DMS53 (cell line): ENCODE results near the gene ZAP70.

Source experiments
- DNase-seq: peaks from one replicate; lab custom pipeline; 2025; lab: John Stamatoyannopoulos, UW

The ZAP70 gene

DNA sequence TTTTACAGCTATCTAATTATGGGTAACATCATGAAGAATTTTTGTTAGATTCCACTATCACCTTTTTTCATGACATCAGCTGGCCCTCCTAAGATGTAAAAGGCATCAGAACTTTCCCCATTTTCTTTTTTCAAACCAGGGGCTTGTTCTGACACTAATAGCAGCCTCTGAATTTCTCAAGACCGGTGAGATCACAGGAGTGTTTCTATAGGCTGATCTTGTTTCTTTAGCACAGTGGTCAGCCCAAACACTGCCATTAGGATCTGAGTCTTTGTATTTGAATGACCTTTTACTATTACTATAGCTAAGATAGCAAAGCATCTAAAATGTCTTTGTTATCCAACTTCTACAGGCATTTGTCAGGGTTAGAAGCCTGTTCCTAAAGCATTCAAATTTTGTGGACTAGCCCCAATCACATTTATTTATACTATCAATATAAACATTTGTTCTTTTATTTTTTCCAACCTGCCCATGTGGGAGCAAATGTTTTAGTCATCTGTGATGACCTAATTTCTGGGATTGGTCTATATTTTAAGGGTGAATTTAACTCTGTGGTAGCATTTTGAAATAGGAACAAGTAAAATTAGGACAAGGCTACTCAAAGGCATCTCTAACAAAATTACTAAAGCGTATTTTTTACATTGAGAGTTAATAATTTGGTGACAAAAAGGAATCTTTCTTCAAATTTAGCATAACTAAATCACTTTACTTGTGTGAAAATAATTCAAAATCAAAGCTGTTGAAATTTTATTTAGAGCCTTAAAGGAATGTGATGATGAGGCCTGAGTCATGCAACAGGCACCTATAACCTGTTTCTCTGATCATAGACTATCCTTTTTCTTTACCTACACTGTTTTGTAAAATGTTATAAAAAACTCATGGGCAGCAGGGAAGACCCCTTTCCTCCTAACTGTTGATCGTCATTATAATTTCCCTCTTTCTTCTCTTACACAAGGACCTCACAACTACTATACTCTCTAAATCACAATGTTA, 39.3 kb downstream of the ZAP70 start:
- no peak for DNase-seq

DNA sequence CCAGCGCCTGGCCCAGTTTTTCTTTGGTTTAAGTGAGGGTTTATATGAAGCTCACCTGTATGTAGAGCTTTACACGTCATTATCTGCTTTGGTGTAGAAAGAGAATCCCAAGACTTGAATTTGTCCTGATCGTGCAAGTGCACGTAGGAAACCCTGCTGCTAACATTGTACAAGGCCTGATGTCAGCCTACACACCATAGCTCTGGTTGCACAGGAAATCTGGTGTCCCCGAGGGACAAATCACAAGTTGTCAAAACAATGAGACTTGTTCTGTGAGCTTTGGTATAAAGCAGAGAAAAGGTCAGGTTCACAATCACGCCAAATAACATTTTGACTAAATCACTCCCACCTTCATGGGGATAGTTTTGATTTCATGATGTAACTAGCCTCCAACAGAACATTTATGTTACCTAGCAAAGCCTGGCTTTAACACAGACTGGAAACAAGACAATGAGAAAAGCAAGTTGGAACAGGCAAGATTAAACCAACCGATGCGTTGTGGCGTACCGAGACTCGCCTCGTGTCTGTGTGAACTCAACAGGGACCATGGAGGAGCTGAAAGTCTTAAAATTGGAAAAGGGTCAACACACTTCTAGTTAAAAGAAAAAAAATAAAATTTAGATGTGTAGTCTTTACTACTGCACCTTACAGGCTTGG, 41.4 kb downstream of the ZAP70 start:
- DNase-seq = no peak

DNA sequence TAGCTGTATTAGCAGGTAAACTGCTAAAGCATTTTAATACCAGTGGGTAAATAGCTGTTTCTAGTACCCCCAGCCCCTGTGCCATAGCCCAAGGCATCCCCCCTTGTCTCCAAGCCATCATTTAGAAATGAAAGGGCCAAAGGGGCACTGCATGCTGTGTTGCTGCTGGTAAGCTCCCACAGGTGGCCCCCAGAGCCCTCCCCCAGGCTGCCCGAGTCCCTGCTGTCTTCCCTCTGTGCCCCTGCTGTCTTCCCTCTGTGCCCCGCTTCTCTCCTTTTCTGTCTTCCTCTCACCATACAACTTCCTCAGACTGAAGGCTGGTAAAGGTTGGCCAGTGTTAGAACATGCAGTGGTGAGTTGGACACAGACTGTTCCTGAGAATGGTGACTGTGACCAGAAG, 42.1 kb downstream of the ZAP70 start:
- no peak for DNase-seq

DNA sequence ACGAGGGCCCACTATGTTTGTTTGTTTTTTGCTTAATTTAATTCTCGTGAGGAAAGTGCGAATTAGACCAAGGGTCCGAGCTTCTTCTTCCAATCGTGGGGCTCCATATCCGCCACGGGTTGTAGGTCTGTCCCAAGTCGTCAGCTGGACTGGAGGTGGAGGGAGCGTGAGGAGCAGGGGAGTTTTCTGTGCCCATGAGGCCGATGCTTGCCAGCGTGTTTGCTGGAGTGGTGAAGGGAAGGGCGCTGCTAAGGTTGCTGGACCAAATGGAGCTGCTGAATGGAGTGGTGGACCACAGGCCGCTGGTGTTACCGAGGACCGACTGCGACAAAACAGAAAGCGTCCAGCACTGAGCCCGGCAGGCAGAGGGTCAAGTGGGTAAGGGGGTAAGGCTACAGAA, 43.7 kb downstream of the ZAP70 start:
- DNase-seq = no peak

DNA sequence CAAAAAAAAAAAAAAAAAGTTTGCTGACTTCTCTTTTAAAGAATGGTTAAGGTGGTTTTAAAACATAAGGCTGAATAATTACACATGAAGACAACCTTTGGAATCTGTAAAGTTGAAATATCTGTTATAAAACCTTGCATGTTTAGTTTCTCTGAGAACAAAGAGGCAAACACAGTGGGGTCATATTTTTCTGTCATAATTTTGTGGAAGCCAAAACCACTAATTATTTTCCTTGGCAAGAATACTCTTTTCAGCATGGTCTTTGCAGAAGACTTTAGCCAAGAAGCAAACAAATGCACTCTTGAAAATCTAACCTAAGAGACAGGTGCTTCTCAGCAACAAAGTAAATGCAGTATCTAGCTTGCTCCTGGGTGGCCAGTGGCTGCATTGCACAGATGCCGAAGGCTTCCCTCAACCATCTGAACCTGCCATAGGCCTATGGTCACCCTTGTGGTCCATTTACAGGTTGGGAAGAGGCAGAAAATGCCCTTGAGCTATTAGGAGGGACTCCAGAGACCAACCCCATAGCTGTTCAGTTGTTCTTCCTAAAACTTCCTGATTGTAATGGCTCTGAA, 44.8 kb downstream of the ZAP70 start:
- no peak for DNase-seq

DNA sequence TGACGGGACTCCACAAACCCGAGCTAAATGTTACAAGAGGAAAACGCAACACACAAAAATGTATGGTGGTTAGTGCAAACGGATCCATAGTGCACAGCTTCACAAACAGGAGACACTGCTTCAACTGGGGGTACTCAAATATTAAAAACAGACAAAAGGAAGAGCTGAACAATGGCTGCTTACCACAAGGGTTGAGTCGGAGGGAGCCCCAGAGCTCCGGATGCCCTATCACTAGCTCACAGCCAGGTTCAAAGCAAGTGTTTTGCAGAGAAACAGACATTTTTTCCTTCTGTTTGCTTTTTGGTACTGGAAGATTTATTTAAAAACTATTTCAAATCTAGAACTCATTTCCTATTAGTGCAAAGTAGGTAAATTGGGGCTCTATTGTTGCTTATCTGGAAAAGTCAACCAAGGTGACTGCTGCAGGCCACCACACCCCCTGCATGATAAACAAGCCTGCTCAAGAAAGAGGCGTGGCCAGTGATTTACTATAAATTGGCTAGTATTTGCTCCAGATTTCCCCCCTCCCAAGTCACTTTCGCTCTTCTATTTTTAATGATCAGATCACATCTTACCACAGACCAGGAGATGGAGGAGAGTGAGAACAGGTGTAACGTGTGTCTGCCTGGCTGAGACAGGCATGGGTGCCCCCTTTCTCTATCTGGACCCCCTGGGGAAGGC, 46.5 kb downstream of the ZAP70 start:
- no peak for DNase-seq

DNA sequence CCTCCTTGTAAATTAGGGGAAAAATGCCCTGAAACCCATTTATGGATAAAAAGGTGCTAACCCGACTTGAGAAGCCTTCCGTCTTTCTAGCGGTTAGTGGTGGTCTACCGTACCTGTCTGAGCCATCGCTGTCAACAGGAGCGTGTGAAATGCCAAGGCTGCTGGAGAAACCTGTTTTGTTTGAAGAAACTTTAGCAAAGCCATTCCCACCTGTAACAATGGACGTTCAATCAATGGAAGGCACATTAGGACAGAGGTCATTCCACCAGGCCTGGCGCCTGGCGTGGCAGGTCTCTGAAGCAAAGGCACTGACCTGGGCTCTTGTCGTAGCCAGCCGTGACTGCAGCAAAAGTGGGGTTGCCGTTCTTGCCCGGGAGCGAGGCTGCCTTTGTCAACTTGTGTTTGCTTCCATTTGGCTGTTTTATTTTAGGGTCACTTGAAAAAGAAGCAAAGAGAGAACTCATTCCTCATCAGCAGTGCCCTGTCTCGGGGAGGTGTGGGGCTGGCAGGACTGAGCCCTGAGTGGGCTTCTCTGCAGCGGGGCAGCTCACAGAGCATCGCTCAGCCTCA, 47.2 kb downstream of the ZAP70 start:
- DNase-seq = no peak

DNA sequence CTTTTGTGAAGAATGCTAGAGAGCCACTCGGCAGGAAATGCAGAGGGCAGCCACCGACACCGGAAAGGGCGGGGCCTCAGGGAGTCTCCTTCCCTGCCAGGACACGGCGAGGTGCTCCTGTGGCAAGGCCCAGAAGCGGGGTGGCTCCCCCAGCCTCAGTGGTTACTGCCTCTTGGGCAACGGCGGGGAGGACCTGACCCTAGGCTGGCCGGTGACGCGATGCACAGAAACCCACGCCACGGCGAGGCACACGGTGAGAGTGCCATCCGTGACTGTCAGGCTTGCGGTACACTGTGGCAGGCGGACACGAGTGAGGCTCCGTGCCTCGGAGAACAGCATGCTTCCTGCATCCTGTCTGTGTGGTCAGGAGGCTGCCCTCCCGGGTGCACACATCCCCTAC, 47.8 kb downstream of the ZAP70 start:
- no peak for DNase-seq

DNA sequence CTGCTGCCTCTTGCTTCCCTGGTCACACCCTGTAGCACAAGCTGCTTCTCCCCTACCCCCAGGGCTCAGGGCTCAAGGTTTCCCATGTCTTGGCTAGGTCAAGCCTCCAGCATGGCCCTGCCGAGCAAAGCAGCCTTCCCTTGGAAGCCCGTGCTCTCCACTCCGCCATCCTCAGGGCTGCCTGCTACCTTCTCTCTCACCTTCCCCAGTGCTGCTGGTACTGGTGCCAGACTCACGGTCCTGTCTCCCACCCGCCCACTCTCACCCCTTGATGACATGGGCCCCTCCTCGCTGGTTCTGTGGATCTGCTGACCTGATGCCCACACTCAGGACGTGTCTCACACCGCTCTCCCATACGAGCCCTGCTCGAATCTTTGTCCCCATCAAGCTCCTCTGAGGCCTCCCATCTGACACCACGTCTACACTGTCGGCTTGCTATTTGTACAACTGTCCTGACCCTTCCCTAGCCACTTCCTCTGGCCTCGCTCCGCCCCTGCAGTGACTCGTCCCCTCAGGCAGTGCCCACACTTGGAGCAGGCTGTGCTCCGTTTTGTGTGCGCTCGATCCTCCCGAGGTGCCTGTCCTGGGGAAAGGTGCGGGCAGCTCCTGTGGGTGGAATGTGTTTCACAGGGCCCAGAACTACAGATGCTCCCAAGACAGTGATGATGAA, 49.9 kb downstream of the ZAP70 start:
- DNase-seq = no peak

DNA sequence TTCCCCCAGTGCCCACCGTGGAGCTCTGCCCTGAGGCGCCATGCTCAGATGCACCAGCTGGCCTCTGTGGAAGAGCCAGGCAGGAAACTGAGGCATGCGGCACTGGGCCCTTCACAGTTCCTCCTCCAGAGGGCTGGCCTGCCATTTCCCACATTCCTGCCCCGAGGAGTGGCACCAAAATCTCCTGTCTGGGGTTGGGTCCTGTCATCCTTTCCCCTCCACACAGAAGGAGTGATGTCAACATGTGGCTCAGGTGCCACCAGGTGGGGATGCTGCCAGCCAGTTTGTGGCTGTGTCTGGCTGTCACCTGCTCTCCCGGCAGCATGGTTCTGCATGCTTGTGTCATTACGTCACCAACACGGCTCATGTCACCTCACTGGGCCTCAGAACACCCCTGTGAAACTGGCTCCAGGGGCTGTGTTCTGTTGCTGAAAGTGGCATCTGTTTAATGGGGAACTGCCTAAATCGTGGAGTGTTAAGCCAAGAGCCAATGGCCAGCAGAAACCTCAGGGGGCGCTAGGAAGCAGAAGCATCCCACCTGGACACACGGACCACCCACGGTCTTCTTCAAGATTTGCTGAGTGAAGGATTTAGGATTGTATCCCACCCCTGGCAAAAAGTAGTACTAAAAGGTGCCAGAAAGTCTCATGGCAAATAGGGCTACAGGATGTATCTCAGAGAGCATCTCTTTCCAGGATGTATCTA, 51.3 kb downstream of the ZAP70 start:
- peak; percentile 67 for DNase-seq

DNA sequence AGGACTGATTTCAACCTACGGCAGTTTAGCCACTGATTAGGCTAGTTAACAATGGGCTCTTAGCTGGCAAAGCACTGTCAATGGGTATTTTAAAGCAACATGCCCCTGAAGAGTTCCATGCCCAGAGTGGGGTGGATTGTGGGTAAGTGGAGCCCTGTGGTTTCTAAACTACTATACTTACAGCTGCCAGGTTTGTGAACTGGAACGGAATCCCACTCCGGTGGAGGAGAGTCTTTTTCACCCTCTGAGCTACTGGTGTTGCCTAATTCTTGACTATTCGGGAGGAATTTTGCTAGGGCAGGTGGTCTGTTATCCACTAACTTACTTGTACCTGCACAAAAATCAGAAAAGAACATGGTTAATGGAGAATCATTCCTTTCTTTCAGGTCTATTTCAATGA, 52.6 kb downstream of the ZAP70 start:
- DNase-seq = no peak

DNA sequence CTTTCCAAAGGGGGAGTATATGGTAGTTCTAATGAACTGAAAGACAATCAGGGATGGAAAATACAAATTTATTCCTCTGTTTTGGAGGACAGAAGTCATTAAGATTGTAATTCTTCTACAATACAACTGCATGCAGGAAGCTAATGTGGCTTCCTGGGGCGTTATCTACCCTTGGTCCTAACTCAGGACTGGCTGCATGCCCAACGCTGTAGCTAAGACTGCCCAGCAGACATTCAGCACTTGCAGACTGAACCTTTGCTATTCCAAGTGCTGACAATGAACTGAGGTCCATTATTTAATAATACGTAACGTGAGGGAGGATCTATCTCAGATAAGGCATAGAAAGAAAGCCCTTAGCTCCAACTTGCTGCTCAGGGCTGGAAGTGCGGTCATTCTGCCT, 53.2 kb downstream of the ZAP70 start:
- no peak for DNase-seq

DNA sequence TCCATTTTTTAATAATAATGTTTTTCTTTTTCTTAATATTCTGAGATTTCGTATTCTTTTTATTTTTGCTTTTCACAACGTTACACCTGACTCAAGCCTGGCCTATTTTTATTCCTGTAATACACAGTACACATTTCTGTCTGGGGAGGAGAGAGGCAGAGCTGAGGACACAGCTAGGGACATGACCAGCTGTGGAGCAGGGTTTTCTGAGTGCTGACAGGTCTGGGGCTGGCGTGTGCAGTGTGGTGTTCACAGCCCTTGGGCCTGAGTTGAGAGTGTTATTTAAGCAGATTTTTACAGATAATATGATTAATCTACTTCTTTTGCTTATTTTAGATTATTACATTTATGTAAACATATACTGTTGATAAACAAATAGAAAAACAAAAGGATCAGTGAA, 55.9 kb downstream of the ZAP70 start:
- no peak for DNase-seq

DNA sequence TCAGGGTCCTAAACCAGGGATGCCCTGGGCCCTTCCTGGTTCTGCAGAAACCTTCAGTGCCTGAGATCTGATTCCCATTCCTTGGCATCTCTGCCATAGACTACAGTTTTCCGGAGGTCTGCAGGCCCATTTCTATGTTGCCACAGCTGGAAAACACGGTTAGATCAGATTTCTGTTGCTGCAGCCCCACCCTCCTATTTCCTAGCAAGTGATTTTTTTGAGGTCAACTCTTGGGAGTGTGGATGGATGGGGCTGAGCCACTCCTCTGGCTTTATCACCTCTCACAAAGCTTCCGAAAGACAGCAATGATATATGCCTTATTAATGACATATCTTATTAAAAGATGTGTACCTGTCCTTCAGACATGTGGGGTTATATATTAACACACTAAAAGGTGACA, 56.3 kb downstream of the ZAP70 start:
- no peak for DNase-seq

DNA sequence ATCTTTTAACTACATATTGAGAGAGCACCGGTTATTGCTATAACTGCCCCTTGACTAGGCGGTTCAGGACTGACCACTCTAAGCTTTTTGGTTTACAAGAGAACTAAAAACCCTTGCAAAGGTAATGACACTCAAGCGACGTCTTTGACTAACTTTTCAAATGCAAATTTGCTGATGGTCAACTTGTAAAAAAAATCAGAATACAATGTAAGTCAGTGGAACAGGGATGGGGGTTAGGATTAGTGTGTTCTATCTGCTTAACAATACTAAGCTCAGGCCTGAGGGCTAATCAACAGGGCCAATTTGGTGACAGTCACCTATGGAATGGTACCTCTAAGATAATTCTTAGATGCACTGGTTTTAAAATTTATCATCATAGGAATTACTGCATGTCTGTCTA, 57.1 kb downstream of the ZAP70 start:
- DNase-seq = no peak

DNA sequence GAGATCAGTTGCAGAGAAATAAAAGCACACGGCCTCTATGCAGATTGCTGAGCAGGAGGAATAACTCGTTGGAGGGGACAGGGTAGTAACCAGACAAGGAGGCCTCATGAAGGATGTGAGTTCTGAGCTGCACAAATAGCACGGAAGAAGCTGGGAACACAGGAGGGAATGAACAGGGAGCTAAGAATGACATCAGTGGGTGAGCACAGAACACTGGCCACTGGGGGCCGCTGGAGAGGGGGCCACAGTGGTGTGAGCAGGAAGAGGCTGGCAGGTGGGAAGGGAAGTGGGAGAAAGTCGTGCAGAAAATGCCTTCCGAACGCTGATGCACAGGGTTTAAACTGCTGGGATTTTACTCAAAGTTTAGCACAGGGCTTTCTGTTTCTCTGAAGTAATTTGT, 61.0 kb downstream of the ZAP70 start:
- DNase-seq = peak; percentile 49

DNA sequence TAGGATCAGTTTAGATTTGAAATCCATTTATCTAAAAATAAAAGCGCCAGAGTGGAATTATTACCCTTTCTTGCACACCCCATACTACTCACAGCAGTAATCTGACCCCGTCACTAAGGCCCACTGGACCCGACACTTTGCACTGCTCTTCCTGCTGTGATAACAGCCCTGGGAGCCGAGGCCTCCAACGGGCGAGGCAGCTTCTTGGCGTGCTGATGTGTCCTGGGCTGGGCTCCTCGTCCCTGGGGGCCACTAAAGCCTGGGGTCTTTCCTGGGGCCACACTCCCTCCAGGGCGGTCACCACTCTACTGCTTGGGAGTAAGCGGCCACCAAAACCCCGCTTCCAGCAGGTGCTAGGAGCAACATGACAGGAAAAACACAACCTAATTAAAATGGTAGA, 61.7 kb downstream of the ZAP70 start:
- DNase-seq = no peak

DNA sequence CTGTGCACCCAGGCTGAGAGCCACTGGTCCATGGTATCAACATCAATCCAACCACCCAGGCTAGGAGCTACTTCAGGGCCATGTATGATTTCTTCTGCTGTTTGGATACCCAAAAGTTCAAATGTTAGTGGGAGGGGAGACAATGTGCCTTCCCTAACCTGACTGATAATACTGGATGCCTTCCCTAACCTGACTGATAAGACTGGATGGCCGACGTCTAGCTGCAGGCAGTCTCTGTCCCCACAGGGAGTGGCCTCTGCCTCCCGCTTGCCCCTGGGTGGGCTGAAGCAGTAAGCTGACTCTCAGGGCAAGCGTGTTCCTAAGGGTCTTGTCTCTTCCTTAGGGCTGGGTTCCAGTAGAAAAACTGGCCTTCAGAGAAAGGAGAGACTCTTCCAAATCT, 65.8 kb downstream of the ZAP70 start:
- no peak for DNase-seq

DNA sequence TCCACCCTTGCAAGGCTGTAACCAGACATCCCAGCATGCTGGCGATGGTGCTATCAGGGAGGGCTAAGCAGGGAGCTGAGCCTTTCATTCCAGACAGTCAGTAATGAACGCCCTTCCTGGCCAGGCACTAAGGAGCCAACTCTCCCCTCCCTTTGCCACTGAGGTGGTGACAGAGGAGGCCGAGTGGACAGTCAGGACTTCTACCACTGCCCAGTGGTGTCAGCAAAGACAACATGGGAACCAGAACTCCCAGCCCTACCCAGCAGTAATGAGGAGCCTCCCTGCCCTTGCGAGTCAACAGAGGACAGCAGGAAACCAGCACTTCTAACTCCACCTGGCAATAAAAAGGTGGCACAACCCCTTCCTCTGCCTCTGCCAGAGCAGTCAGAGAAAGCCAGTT, 68.6 kb downstream of the ZAP70 start:
- DNase-seq = peak; percentile 17

DNA sequence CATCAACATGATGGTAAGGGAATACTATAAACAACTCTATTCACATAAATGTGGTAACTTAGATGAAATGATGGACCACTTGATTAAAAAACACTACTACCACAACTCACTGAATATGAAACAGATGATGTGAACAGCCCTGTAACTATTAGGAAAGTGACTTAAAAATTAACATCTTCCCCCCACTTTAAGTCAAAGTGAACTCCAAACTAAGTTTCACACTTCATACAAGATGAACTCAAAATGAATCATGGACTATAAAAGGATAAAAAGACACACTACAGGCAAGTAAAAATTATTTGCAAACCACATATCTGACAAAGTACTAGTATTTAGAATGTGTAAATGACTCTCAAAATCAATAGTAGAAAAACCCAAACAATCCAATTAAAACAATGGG, 71.6 kb downstream of the ZAP70 start:
- DNase-seq = no peak

DNA sequence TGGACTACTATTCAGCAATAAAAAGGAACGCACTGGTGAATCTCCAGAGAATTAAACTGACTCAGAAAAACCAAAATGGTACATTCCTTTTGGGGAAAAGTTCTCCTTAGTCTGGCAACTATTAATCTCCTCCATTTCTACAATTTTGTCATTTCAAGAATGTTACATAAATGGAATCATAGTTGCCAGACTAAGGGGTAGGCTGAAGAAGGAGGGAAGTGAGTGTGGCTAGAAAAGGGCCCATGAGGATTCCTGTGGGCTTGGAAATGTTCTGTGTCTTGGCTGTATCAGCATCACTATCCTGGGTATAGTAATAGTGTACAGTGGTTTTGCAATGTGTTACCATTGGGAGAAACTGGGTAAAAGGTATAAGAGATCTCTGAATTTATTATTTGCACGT, 72.4 kb downstream of the ZAP70 start:
- no peak for DNase-seq
